Panc1 (cell line): ENCODE measurements around the gene SLC18B1. TPM values are rescaled to one million over a fixed set of nuclear protein-coding genes. Genes with fewer than 3 reads are reported as not detected.

Experiments
- ATAC-seq: fragments of 200-7000 bp; cut with Tn5 transposase; 2 replicates; pipeline ENCODE4 v1.9.1; 2020; ENCODE audit warnings: mild to moderate bottlenecking, moderate library complexity
- BruUV-seq: library from RNA; stranded (reverse); fragments of 400-500 nt; replicated peaks from 2 replicates; lab custom pipeline; 2021; lab: Mats Ljungman, UMichigan
- CTCF ChIA-PET: fragments of 300-600 bp; sonication (Branson Sonifier 250); formaldehyde crosslinking; loops from one replicate; lab custom pipeline; 2022; ENCODE audit warnings: antibody characterized with exemption; lab: Charles Lee
- POLR2A ChIA-PET: fragments of 300-600 bp; sonication (Branson Sonifier 250); formaldehyde crosslinking; loops from one replicate; lab custom pipeline; 2022; ENCODE audit warnings: antibody characterized with exemption; lab: Charles Lee
- DNase-seq: peaks from one replicate; pipeline ENCODE4 v3.0.0-alpha.2; 2010; ENCODE audit warnings: low read depth, low spot score
- H3K27ac ChIP-seq: 2 replicates; pipeline ENCODE4 v1.5.1; 2011; ENCODE audit warnings: mild to moderate bottlenecking, low read length, inconsistent platforms
- H3K27me3 ChIP-seq: fragments of 200-500 bp; sonication (Bioruptor generic); 2 replicates; pipeline ENCODE4 v1.6.0; 2014; ENCODE audit warnings: low read length, inconsistent platforms; ENCODE audit not compliant: control insufficient read depth, insufficient read depth
- H3K36me3 ChIP-seq: fragments of 200-500 bp; sonication (Bioruptor generic); 2 replicates; pipeline ENCODE4 v1.5.1; 2014; ENCODE audit warnings: inconsistent platforms, mild to moderate bottlenecking, low read length, moderate library complexity; ENCODE audit not compliant: control insufficient read depth, insufficient read depth
- H3K4me1 ChIP-seq: 2 replicates; pipeline ENCODE4 v1.5.1; 2011; ENCODE audit warnings: inconsistent platforms, mild to moderate bottlenecking, low read length, moderate library complexity; ENCODE audit not compliant: control insufficient read depth, insufficient read depth
- H3K4me3 ChIP-seq, 2 experiments: 2 replicates each; pipeline ENCODE4 v1.5.1; 2011 to 2012; ENCODE audit warnings: low read depth in 2 of 2, low read length in 2 of 2, mild to moderate bottlenecking in 2 of 2, inconsistent platforms in 1 of 2, moderate library complexity in 1 of 2
- H3K9me3 ChIP-seq: fragments of 200-500 bp; sonication (Bioruptor generic); 2 replicates; pipeline ENCODE4 v1.5.1; 2014; ENCODE audit warnings: low read depth, mild to moderate bottlenecking, inconsistent platforms, low read length, moderate library complexity; ENCODE audit not compliant: control insufficient read depth, insufficient read depth
- CTCF ChIP-seq: fragments of 450-650 bp; IDR thresholded peaks from 2 replicates; pipeline ENCODE4 v1.5.1; 2017; ENCODE audit warnings: mild to moderate bottlenecking
- POLR2AphosphoS5 ChIP-seq: IDR thresholded peaks from 2 replicates; pipeline ENCODE4 v1.6.1; 2012; ENCODE audit warnings: mild to moderate bottlenecking, low read depth, low read length, moderate library complexity
- REST ChIP-seq, 2 experiments: IDR thresholded peaks; 2 replicates each; pipeline ENCODE4 v1.6.1; 2011 to 2012; ENCODE audit warnings: low read depth in 2 of 2, control low read depth in 1 of 2, low read length in 1 of 2, mild to moderate bottlenecking in 1 of 2, moderate library complexity in 1 of 2; ENCODE audit not compliant: insufficient read depth in 1 of 2
- SIN3A ChIP-seq: IDR thresholded peaks from 2 replicates; pipeline ENCODE4 v1.6.1; 2012; ENCODE audit warnings: low read depth, mild to moderate bottlenecking, low read length, moderate library complexity, borderline replicate concordance; ENCODE audit not compliant: insufficient read depth
- TCF7L2 ChIP-seq: IDR thresholded peaks from 2 replicates; pipeline ENCODE4 v1.6.1; 2011; ENCODE audit warnings: mild to moderate bottlenecking, low read depth, low read length, inconsistent platforms
- in situ Hi-C: cut with HindIII; loops from 2 replicates; pipeline ENCODE4 v1.10.0; 2016; ENCODE audit warnings: low sequenced_read_pairs, low pct_unique_long_range_greater_than_20kb
- intact Hi-C: fragments of 100-400 bp; cut with micrococcal nuclease; formaldehyde crosslinking; loops from one replicate; pipeline ENCODE4 v1.10.0; 2022; ENCODE audit not compliant: unreplicated experiment
- total RNA-seq: library from RNA; stranded (reverse); gene quantifications from one replicate; pipeline ENCODE4 v1.2.1, GENCODE V29; 2021; ENCODE audit not compliant: unreplicated experiment

Gene SLC18B1
- total RNA-seq, 1 experiment from 2014 or later, result 0.67 TPM

- no peak overlapping the region for H3K27ac ChIP-seq
- no peak overlapping the region for H3K4me3 ChIP-seq
- ATAC-seq, result no peak
- DNase-seq, result no peak
- no TSS peak for BruUV-seq
- intact Hi-C loops, result no loop called here
- H3K9me3 ChIP-seq, result no peaks in the 10 kb centered on the region
- ChIA-PET POLR2A (no interaction called here), CTCF (no interaction called here)
- in situ Hi-C loops, result no loop called here
- no peaks in the 10 kb centered on the region for H3K36me3 ChIP-seq
- H3K4me1 ChIP-seq, result no peaks in the 10 kb centered on the region
- no peak for TF ChIP-seq POLR2AphosphoS5
- TF ChIP-seq TCF7L2, result no peak
- TF ChIP-seq REST (IDR thresholded peaks at IDR 0.05; ENCODE audit: insufficient read depth in 1 of 2, low read depth in 2 of 2, low read length in 1 of 2), result no peak
- TF ChIP-seq CTCF, result no peak
- no peak for TF ChIP-seq SIN3A
- H3K27me3 ChIP-seq, result no peaks in the 10 kb centered on the region
Measured at GRCh38 chr6:132725947-132726607, 72.4 kb downstream of the SLC18B1 start.

GRCh38 chr6:132725471-132725870, 73.0 kb downstream of the SLC18B1 start:
- in situ Hi-C loops (no loop called here), intact Hi-C loops (no loop called here)
- ATAC-seq (no peak), DNase-seq (no peak)
- no peak overlapping the region for H3K27ac ChIP-seq
- H3K4me1 ChIP-seq, result no peaks in the 10 kb centered on the region
- ChIA-PET CTCF (interaction anchor here (0.7 kb wide), 1 partner anchor 240 kb away, joined by 3 read pairs; no protein-coding TSS in a partner anchor), POLR2A (no interaction called here)
- TF ChIP-seq CTCF (no peak), REST (IDR thresholded peaks at IDR 0.05; ENCODE audit: insufficient read depth in 1 of 2, low read depth in 2 of 2, low read length in 1 of 2) (no peak), SIN3A (no peak), POLR2AphosphoS5 (no peak), TCF7L2 (no peak)
- H3K9me3 ChIP-seq, result no peaks in the 10 kb centered on the region
- no peaks in the 10 kb centered on the region for H3K27me3 ChIP-seq
- no peaks in the 10 kb centered on the region for H3K36me3 ChIP-seq
- H3K4me3 ChIP-seq, result no peak overlapping the region
- no TSS peak for BruUV-seq
